Glomerular visceral epithelial cell (primary cell): ENCODE results near the gene SPRED3.

Source experiments
- DNase-seq: peaks from one replicate; pipeline ENCODE4 v3.0.0-alpha.2; 2016; ENCODE audit errors: extremely low spot score

Gene SPRED3

GRCh38 chr19:38445362-38445761 is 56.9 kb downstream of the SPRED3 start:
- DNase-seq = no peak

GRCh38 chr19:38448225-38448624 is 59.7 kb downstream of the SPRED3 start:
- DNase-seq = no peak
